Measurements from ENCODE around the gene SORBS1.

Gene SORBS1

GRCh38 chr10:95289003-95289920, 271.9 kb downstream of the SORBS1 start:
- DNase-seq (ENCODE audit: low spot score), result peak; percentile 13

GRCh38 chr10:95288303-95288702, 272.9 kb downstream of the SORBS1 start:
- no peak for DNase-seq (ENCODE audit: low spot score)

- DNase-seq (ENCODE audit: low spot score), result no peak
These were observed 273.9 kb downstream of the SORBS1 start for GRCh38 chr10:95287281-95287680.

GRCh38 chr10:95286707-95287106, 274.5 kb downstream of the SORBS1 start:
- DNase-seq (ENCODE audit: low spot score), result no peak

- no peak for DNase-seq (ENCODE audit: low spot score)
These were observed 275.6 kb downstream of the SORBS1 start for GRCh38 chr10:95285556-95285955.

- DNase-seq (ENCODE audit: low spot score), result no peak
These were observed 276.4 kb downstream of the SORBS1 start for GRCh38 chr10:95284807-95285206.

GRCh38 chr10:95282107-95282506, 279.1 kb downstream of the SORBS1 start:
- no peak for DNase-seq (ENCODE audit: low spot score)

GRCh38 chr10:95281206-95281605, 280.0 kb downstream of the SORBS1 start:
- DNase-seq (ENCODE audit: low spot score), result no peak

GRCh38 chr10:95280637-95281036, 280.5 kb downstream of the SORBS1 start:
- no peak for DNase-seq (ENCODE audit: low spot score)

GRCh38 chr10:95279042-95279820, 281.9 kb downstream of the SORBS1 start:
- no peak for DNase-seq (ENCODE audit: low spot score)

- no peak for DNase-seq (ENCODE audit: low spot score)
These were observed 282.8 kb downstream of the SORBS1 start for GRCh38 chr10:95278061-95278988.

GRCh38 chr10:95277614-95278013, 283.6 kb downstream of the SORBS1 start:
- no peak for DNase-seq (ENCODE audit: low spot score)

GRCh38 chr10:95277201-95277570, 284.0 kb downstream of the SORBS1 start:
- no peak for DNase-seq (ENCODE audit: low spot score)

- DNase-seq (ENCODE audit: low spot score), result no peak
These were observed 284.6 kb downstream of the SORBS1 start for GRCh38 chr10:95276367-95277200.

GRCh38 chr10:95275726-95276366, 285.3 kb downstream of the SORBS1 start:
- no peak for DNase-seq (ENCODE audit: low spot score)

- no peak for DNase-seq (ENCODE audit: low spot score)
These were observed 287.5 kb downstream of the SORBS1 start for GRCh38 chr10:95273393-95274312.

- DNase-seq (ENCODE audit: low spot score), result no peak
These were observed 292.7 kb downstream of the SORBS1 start for GRCh38 chr10:95268438-95268837.

- DNase-seq (ENCODE audit: low spot score), result no peak
These were observed 293.9 kb downstream of the SORBS1 start for GRCh38 chr10:95267251-95267650.

GRCh38 chr10:95266674-95267095, 294.5 kb downstream of the SORBS1 start:
- peak; percentile 75 for DNase-seq (ENCODE audit: low spot score)
